ENCODE measurements around the gene PPM1N.

Gene PPM1N

GRCh38 chr19:45471111-45471930 lies 26.9 kb upstream of the PPM1N start:
- DNase-seq = no peak

- no peak for DNase-seq
Observed at GRCh38 chr19:45471931-45472562, 26.2 kb upstream of the PPM1N start.

GRCh38 chr19:45472563-45473366 lies 25.5 kb upstream of the PPM1N start:
- DNase-seq = no peak

GRCh38 chr19:45473367-45473681 lies 24.9 kb upstream of the PPM1N start:
- no peak for DNase-seq

- no peak for DNase-seq
Observed at GRCh38 chr19:45473682-45474605, 24.3 kb upstream of the PPM1N start.

- DNase-seq = no peak
Observed at GRCh38 chr19:45474606-45475521, 23.4 kb upstream of the PPM1N start.

GRCh38 chr19:45475537-45476291 lies 22.5 kb upstream of the PPM1N start:
- no peak for DNase-seq

GRCh38 chr19:45476304-45476703 lies 21.9 kb upstream of the PPM1N start:
- DNase-seq = no peak

- DNase-seq = no peak
Observed at GRCh38 chr19:45477186-45477585, 21.1 kb upstream of the PPM1N start.

GRCh38 chr19:45477713-45478453 lies 20.4 kb upstream of the PPM1N start:
- DNase-seq = peak in 1 of 2 experiments; percentile 43

- peak; percentile 76 to 93 for DNase-seq
Observed at GRCh38 chr19:45478454-45479238, 19.6 kb upstream of the PPM1N start.

GRCh38 chr19:45483033-45483432 lies 15.2 kb upstream of the PPM1N start:
- DNase-seq = no peak

- no peak for DNase-seq
Observed at GRCh38 chr19:45484273-45484945, 13.8 kb upstream of the PPM1N start.

- peak; percentile 93 to 96 for DNase-seq
Observed at GRCh38 chr19:45485305-45486077, 12.8 kb upstream of the PPM1N start.

- DNase-seq = no peak
Observed at GRCh38 chr19:45488708-45489107, 9.5 kb upstream of the PPM1N start.

- no peak for DNase-seq
Observed at GRCh38 chr19:45489216-45489855, 8.9 kb upstream of the PPM1N start.

GRCh38 chr19:45492137-45492626 lies 6.1 kb upstream of the PPM1N start:
- DNase-seq = no peak
